GM23338 (cell line): ENCODE measurements around the gene SH3PXD2B. TPM values are rescaled to one million over a fixed set of nuclear protein-coding genes. Genes with fewer than 3 reads are reported as not detected.

Experiments used
- ATAC-seq: fragments of 200-7000 bp; cut with Tn5 transposase; 3 replicates; pipeline ENCODE4 v1.9.1; 2020
- DNase-seq: peaks from one replicate; pipeline ENCODE4 v3.0.0-alpha.2; 2015; ENCODE audit warnings: low spot score
- H2AFZ ChIP-seq: fragments of 200-600 bp; sonication (generic); 2 replicates; pipeline ENCODE4 v1.8.0; 2016; ENCODE audit warnings: antibody characterized with exemption, mild to moderate bottlenecking, moderate library complexity
- H3F3A ChIP-seq: fragments of 200-600 bp; sonication (generic); replicated peaks from 2 replicates; pipeline ENCODE4 v1.8.0; 2017; ENCODE audit warnings: antibody characterized with exemption, mixed run types, low read depth
- H3K27ac ChIP-seq: fragments of 200-600 bp; sonication (generic); 2 replicates; pipeline ENCODE4 v1.6.1; 2016; ENCODE audit warnings: low read depth
- H3K27me3 ChIP-seq: fragments of 200-600 bp; sonication (generic); 2 replicates; pipeline ENCODE4 v1.8.0; 2016; ENCODE audit warnings: mild to moderate bottlenecking, mixed run types, moderate library complexity; ENCODE audit not compliant: insufficient read depth
- H3K36me3 ChIP-seq: fragments of 200-600 bp; sonication (generic); 2 replicates; pipeline ENCODE4 v1.8.0; 2016; ENCODE audit warnings: mild to moderate bottlenecking; ENCODE audit not compliant: insufficient read depth
- H3K4me1 ChIP-seq: fragments of 200-600 bp; sonication (generic); 2 replicates; pipeline ENCODE4 v1.8.0; 2016; ENCODE audit warnings: mild to moderate bottlenecking, moderate library complexity; ENCODE audit not compliant: insufficient read depth
- H3K4me2 ChIP-seq: fragments of 200-600 bp; sonication (generic); 2 replicates; pipeline ENCODE4 v1.7.1; 2017; ENCODE audit warnings: mixed run types
- H3K4me3 ChIP-seq: fragments of 200-600 bp; sonication (generic); 2 replicates; pipeline ENCODE4 v1.6.1; 2016; ENCODE audit warnings: mixed run types
- H3K79me2 ChIP-seq: fragments of 200-600 bp; sonication (generic); replicated peaks from 2 replicates; pipeline ENCODE4 v1.8.0; 2017; ENCODE audit warnings: mild to moderate bottlenecking; ENCODE audit not compliant: insufficient read depth
- H3K9me2 ChIP-seq: fragments of 200-600 bp; sonication (generic); 2 replicates; pipeline ENCODE4 v1.8.0; 2017; ENCODE audit not compliant: insufficient read depth
- H4K20me1 ChIP-seq: fragments of 200-600 bp; sonication (generic); replicated peaks from 2 replicates; pipeline ENCODE4 v1.8.0; 2017; ENCODE audit warnings: mild to moderate bottlenecking; ENCODE audit not compliant: insufficient read depth
- H3K27ac Mint-ChIP-seq: 2 replicates; pipeline ENCODE4 v1.8.0; 2020; ENCODE audit warnings: inconsistent platforms, mild to moderate bottlenecking, moderate library complexity, mixed read lengths
- H3K27me3 Mint-ChIP-seq: 3 replicates; pipeline ENCODE4 v1.8.0; 2022; ENCODE audit warnings: low read depth, mild to moderate bottlenecking, moderate library complexity, mixed read lengths, inconsistent platforms; ENCODE audit not compliant: insufficient read depth, poor library complexity
- H3K36me3 Mint-ChIP-seq: 3 replicates; pipeline ENCODE4 v1.8.0; 2021; ENCODE audit warnings: low read depth, mild to moderate bottlenecking, inconsistent platforms, moderate library complexity, mixed read lengths
- H3K4me1 Mint-ChIP-seq: 3 replicates; pipeline ENCODE4 v1.8.0; 2020; ENCODE audit warnings: mild to moderate bottlenecking, inconsistent platforms, mixed read lengths
- H3K4me3 Mint-ChIP-seq: 3 replicates; pipeline ENCODE4 v1.8.0; 2021; ENCODE audit warnings: moderate library complexity, mild to moderate bottlenecking, inconsistent platforms, mixed read lengths
- H3K9me3 Mint-ChIP-seq: 3 replicates; pipeline ENCODE4 v1.8.0; 2020; ENCODE audit warnings: moderate library complexity, mild to moderate bottlenecking, inconsistent platforms, mixed read lengths
- CTCF ChIP-seq, 2 experiments: fragments of 200-600 bp in 1 of 2; sonication (generic) in 1 of 2; conservative IDR thresholded peaks; 2 replicates each; pipeline versions ENCODE4 v1.5.1 to v1.6.1; 2016 to 2017; ENCODE audit warnings: antibody characterized with exemption in 2 of 2, low read depth in 2 of 2, mild to moderate bottlenecking in 2 of 2, moderate library complexity in 1 of 2
- EZH2 ChIP-seq: fragments of 200-600 bp; sonication (generic); IDR thresholded peaks from one replicate; pipeline ENCODE4 v1.8.0; 2017; ENCODE audit warnings: antibody characterized with exemption, mild to moderate bottlenecking, low read depth; ENCODE audit not compliant: unreplicated experiment
- JUNB ChIP-seq: IDR thresholded peaks from one replicate; pipeline ENCODE4 v1.6.1; 2016; ENCODE audit warnings: antibody characterized with exemption; ENCODE audit not compliant: unreplicated experiment
- NANOG ChIP-seq: IDR thresholded peaks from 2 replicates; pipeline ENCODE4 v1.6.1; 2016; ENCODE audit warnings: antibody characterized with exemption, borderline replicate concordance
- POLR2AphosphoS5 ChIP-seq: IDR thresholded peaks from 2 replicates; pipeline ENCODE4 v1.6.1; 2016; ENCODE audit warnings: antibody characterized with exemption, low read depth
- REST ChIP-seq: IDR thresholded peaks from one replicate; pipeline ENCODE4 v1.6.1; 2018; ENCODE audit warnings: antibody characterized with exemption; ENCODE audit not compliant: unreplicated experiment
- STAT1 ChIP-seq: IDR thresholded peaks from one replicate; pipeline ENCODE4 v1.6.1; 2016; ENCODE audit warnings: antibody characterized with exemption; ENCODE audit not compliant: unreplicated experiment
- ZNF331 ChIP-seq: fragments of 250-450 bp; sonication (Bioruptor Pico); IDR thresholded peaks from 2 replicates; pipeline ENCODE4 v1.5.0; 2020; ENCODE audit warnings: low read depth, mild to moderate bottlenecking, moderate library complexity
- polyA plus RNA-seq: library from polyadenylated mRNA; unstranded; fragments of >200 nt; fragmentation: Nextera tagmentation; extraction: Ambion mirVana; gene quantifications from 2 replicates; pipeline ENCODE4 v1.2.1, GENCODE V29; 2016
- total RNA-seq: library from RNA; depleted of rRNA; stranded (reverse); fragments of >200 nt; shearing (Covaris generic); gene quantifications from 2 replicates; pipeline ENCODE4 v1.2.3, GENCODE V29; 2014
- TF ChIP-seq, protein P1 (sequence below): fragments of 250-450 bp; sonication (Bioruptor Pico); IDR thresholded peaks from 2 replicates; pipeline ENCODE4 v1.5.0; 2020; ENCODE audit warnings: mild to moderate bottlenecking, moderate library complexity

SH3PXD2B gene
- total and polyA plus RNA-seq, 2 experiments from 2014 or later: 40.2 to 52.5 TPM

GRCh38 chr5:172303162-172303561, 151.2 kb downstream of the SH3PXD2B start (continued):
- TF ChIP-seq REST (no peak), EZH2 (no peak), STAT1 (no peak), ZNF331 (CRISPR knock-in tag) (no peak)

- Mint-ChIP-seq H3K4me3 (no peak overlapping the region), H3K27ac (no peak overlapping the region), H3K4me1 (peaks cover 4% of the 10 kb centered on the region), H3K36me3 (peaks cover 7% of the 10 kb centered on the region; the same call in 2 of the 3 replicates), H3K27me3 (peaks cover 8% of the 10 kb centered on the region), H3K9me3 (peaks cover 18% of the 10 kb centered on the region)
- no peaks in the 10 kb centered on the region for H3K9me2 ChIP-seq
- peak overlapping the region; percentile 84; the same call in 1 of the 2 replicates for H2AFZ ChIP-seq
- no peaks in the 10 kb centered on the region for H3K4me1 ChIP-seq
- no peaks in the 10 kb centered on the region for H4K20me1 ChIP-seq
- H3K4me3 ChIP-seq: no peak overlapping the region
- no peak overlapping the region for H3K4me2 ChIP-seq
- H3F3A ChIP-seq: no peaks in the 10 kb centered on the region
- H3K27me3 ChIP-seq: no peaks in the 10 kb centered on the region
- ATAC-seq (no peak), DNase-seq (no peak)
- no peaks in the 10 kb centered on the region for H3K36me3 ChIP-seq
- H3K27ac ChIP-seq: no peak overlapping the region
- no peaks in the 10 kb centered on the region for H3K79me2 ChIP-seq
- TF ChIP-seq REST (no peak), ZNF331 (CRISPR knock-in tag) (no peak), JUNB (no peak), POLR2AphosphoS5 (no peak), EZH2 (no peak), CTCF (conservative IDR thresholded peaks at IDR 0.05; ENCODE audit: low read depth in 2 of 2) (no peak), NANOG (no peak)
- TF ChIP-seq, protein P1, sequence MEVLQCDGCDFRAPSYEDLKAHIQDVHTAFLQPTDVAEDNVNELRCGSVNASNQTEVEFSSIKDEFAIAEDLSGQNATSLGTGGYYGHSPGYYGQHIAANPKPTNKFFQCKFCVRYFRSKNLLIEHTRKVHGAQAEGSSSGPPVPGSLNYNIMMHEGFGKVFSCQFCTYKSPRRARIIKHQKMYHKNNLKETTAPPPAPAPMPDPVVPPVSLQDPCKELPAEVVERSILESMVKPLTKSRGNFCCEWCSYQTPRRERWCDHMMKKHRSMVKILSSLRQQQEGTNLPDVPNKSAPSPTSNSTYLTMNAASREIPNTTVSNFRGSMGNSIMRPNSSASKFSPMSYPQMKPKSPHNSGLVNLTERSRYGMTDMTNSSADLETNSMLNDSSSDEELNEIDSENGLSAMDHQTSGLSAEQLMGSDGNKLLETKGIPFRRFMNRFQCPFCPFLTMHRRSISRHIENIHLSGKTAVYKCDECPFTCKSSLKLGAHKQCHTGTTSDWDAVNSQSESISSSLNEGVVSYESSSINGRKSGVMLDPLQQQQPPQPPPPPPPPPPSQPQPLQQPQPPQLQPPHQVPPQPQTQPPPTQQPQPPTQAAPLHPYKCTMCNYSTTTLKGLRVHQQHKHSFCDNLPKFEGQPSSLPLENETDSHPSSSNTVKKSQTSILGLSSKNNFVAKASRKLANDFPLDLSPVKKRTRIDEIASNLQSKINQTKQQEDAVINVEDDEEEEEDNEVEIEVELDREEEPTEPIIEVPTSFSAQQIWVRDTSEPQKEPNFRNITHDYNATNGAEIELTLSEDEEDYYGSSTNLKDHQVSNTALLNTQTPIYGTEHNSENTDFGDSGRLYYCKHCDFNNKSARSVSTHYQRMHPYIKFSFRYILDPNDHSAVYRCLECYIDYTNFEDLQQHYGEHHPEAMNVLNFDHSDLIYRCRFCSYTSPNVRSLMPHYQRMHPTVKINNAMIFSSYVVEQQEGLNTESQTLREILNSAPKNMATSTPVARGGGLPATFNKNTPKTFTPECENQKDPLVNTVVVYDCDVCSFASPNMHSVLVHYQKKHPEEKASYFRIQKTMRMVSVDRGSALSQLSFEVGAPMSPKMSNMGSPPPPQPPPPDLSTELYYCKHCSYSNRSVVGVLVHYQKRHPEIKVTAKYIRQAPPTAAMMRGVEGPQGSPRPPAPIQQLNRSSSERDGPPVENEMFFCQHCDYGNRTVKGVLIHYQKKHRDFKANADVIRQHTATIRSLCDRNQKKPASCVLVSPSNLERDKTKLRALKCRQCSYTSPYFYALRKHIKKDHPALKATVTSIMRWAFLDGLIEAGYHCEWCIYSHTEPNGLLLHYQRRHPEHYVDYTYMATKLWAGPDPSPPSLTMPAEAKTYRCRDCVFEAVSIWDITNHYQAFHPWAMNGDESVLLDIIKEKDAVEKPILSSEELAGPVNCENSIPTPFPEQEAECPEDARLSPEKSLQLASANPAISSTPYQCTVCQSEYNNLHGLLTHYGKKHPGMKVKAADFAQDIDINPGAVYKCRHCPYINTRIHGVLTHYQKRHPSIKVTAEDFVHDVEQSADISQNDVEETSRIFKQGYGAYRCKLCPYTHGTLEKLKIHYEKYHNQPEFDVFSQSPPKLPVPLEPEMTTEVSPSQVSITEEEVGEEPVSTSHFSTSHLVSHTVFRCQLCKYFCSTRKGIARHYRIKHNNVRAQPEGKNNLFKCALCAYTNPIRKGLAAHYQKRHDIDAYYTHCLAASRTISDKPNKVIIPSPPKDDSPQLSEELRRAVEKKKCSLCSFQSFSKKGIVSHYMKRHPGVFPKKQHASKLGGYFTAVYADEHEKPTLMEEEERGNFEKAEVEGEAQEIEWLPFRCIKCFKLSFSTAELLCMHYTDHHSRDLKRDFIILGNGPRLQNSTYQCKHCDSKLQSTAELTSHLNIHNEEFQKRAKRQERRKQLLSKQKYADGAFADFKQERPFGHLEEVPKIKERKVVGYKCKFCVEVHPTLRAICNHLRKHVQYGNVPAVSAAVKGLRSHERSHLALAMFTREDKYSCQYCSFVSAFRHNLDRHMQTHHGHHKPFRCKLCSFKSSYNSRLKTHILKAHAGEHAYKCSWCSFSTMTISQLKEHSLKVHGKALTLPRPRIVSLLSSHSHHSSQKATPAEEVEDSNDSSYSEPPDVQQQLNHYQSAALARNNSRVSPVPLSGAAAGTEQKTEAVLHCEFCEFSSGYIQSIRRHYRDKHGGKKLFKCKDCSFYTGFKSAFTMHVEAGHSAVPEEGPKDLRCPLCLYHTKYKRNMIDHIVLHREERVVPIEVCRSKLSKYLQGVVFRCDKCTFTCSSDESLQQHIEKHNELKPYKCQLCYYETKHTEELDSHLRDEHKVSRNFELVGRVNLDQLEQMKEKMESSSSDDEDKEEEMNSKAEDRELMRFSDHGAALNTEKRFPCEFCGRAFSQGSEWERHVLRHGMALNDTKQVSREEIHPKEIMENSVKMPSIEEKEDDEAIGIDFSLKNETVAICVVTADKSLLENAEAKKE (CRISPR knock-in tag): no peak
These were observed 152.1 kb downstream of the SH3PXD2B start for GRCh38 chr5:172302047-172302710.
